SK-N-SH (cell line): ENCODE data around the gene PPFIBP2.

ENCODE experiments used
- JUND ChIP-seq: IDR thresholded peaks from 2 replicates; pipeline ENCODE4 v1.4.0; 2012
- TF ChIP-seq, protein P1 (sequence below): fragments of 200-600 bp; sonication (generic); IDR thresholded peaks from 2 replicates; pipeline ENCODE4 v1.6.1; 2017; ENCODE audit warnings: antibody characterized with exemption, mild to moderate bottlenecking, moderate library complexity
- TF ChIP-seq, protein P2 (sequence below): IDR thresholded peaks from 2 replicates; pipeline ENCODE4 v1.4.0; 2012; ENCODE audit warnings: low read depth

- TF ChIP-seq, protein P1, sequence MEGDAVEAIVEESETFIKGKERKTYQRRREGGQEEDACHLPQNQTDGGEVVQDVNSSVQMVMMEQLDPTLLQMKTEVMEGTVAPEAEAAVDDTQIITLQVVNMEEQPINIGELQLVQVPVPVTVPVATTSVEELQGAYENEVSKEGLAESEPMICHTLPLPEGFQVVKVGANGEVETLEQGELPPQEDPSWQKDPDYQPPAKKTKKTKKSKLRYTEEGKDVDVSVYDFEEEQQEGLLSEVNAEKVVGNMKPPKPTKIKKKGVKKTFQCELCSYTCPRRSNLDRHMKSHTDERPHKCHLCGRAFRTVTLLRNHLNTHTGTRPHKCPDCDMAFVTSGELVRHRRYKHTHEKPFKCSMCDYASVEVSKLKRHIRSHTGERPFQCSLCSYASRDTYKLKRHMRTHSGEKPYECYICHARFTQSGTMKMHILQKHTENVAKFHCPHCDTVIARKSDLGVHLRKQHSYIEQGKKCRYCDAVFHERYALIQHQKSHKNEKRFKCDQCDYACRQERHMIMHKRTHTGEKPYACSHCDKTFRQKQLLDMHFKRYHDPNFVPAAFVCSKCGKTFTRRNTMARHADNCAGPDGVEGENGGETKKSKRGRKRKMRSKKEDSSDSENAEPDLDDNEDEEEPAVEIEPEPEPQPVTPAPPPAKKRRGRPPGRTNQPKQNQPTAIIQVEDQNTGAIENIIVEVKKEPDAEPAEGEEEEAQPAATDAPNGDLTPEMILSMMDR = no peak
- TF ChIP-seq, protein P2, sequence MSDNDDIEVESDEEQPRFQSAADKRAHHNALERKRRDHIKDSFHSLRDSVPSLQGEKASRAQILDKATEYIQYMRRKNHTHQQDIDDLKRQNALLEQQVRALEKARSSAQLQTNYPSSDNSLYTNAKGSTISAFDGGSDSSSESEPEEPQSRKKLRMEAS = no peak
- TF ChIP-seq JUND = no peak
Observed at GRCh38 chr11:7605186-7605943, 91.6 kb downstream of the PPFIBP2 start.
